ENCODE measurements around the gene RNASE11. TPM values are rescaled to one million over a fixed set of nuclear protein-coding genes. Genes with fewer than 3 reads are reported as not detected.

Gene RNASE11
- total RNA-seq = not detected in 2 replicates

GRCh38 chr14:20587489-20588154 is at the start of gene RNASE11:
TSS of gene RNASE11 (minus strand) at chr14:20588001.

GRCh38 chr14:20591235-20591634 is 3.4 kb upstream of the RNASE11 start, which contains the start of gene RNASE12:
TSS of gene RNASE12 (minus strand) at chr14:20591376. CDS start at chr14:20590723, 653 bp downstream.

GRCh38 chr14:20560961-20561360 is 26.8 kb downstream of the RNASE11 start, which contains the start of gene RNASE9:
TSS of gene RNASE9 (minus strand) at chr14:20561047.

Other genes starting within 250 kb of the RNASE11 start
- gene PARP2, start 244.4 kb downstream of the RNASE11 start, total RNA-seq = 6.3 and 12.9 TPM in 2 replicates
- 8.8 and 16.8 TPM in 2 replicates for gene TEP1, start 174.5 kb downstream of the RNASE11 start, total RNA-seq
- gene KLHL33, start 151.8 kb downstream of the RNASE11 start, total RNA-seq = 0.13 TPM in 1 of 2 replicates, not detected in the other
- gene OSGEP, start 133.2 kb downstream of the RNASE11 start, total RNA-seq = 17.4 and 52.4 TPM in 2 replicates
- 196 and 208 TPM in 2 replicates for gene APEX1, start 132.8 kb downstream of the RNASE11 start, total RNA-seq
- gene PIP4P1, start 126.6 kb downstream of the RNASE11 start, total RNA-seq = 12.2 and 16.9 TPM in 2 replicates
- gene PNP, start 118.6 kb downstream of the RNASE11 start, total RNA-seq = 15.6 and 42.8 TPM in 2 replicates
- not detected in 2 replicates for gene RNASE10, start 82.5 kb downstream of the RNASE11 start, total RNA-seq
- gene RNASE9, start 27.0 kb downstream of the RNASE11 start, total RNA-seq = not detected in 2 replicates
- gene RNASE12, start 3.4 kb upstream of the RNASE11 start, total RNA-seq = not detected in 2 replicates
- not detected in 2 replicates for gene OR6S1, start 53.7 kb upstream of the RNASE11 start, total RNA-seq
- gene RNASE4, start 96.6 kb upstream of the RNASE11 start, total RNA-seq = 18.6 and 27.5 TPM in 2 replicates
- gene ANG, start 100.8 kb upstream of the RNASE11 start, total RNA-seq = 7.9 and 13.7 TPM in 2 replicates
- gene EDDM3A, start 157.9 kb upstream of the RNASE11 start, total RNA-seq = not detected in 2 replicates
- not detected in 2 replicates for gene EDDM3B, start 180.4 kb upstream of the RNASE11 start, total RNA-seq
- not detected in 2 replicates for gene RNASE6, start 193.3 kb upstream of the RNASE11 start, total RNA-seq
- gene RNASE1, start 214.8 kb upstream of the RNASE11 start, total RNA-seq = 1.7 and 4.1 TPM in 2 replicates

Data from epithelial cell of alveolus of lung (primary cell).